GM18861 (cell line): ENCODE data around the gene WBP4.
"Not testable (repeated sequence)": the region's sequence is repeated elsewhere in the genome, so short reads cannot be mapped to it uniquely, and the experiment has no call there.

Source experiments
- ATAC-seq: cut with Tn5 transposase; IDR thresholded peaks from one replicate; pipeline ENCODE4 v1.9.1; 2021; ENCODE audit not compliant: unreplicated experiment

WBP4 gene

DNA sequence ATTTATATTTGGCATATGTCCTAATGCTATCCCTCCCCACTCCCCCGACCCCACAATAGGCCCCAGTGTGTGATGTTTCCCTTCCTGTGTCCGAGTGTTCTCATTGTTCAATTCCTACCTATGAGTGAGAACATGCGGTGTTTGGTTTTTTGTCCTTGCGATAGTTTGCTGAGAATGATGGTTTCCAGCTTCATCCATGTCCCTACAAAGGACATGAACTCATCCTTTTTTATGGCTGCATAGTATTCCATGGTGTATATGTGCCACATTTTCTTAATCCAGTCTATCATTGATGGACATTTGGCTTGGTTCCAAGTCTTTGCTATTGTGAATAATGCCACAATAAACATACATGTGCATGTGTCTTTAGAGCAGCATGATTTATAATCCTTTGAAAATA is 18.9 kb upstream of the WBP4 start:
- ATAC-seq = not testable (repeated sequence)

DNA sequence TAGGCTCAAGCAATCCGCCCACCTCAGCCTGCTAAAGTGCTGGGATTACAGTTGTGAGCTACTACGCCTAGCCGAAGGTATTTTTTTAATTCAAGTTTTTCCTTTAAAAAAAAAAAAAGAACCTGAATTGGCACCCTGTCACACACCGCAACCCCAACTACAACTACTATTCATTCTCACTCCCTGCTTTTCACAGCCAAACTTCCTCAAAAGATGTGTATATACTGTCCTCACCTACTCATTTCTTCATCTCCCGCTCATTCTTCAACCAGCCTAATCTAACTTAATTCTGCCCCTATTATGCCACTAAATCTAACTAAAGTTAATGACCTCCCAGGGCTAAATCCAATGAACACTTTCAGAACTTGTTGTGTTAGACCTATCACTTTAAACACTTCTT is 12.7 kb upstream of the WBP4 start:
- ATAC-seq = no peak

DNA sequence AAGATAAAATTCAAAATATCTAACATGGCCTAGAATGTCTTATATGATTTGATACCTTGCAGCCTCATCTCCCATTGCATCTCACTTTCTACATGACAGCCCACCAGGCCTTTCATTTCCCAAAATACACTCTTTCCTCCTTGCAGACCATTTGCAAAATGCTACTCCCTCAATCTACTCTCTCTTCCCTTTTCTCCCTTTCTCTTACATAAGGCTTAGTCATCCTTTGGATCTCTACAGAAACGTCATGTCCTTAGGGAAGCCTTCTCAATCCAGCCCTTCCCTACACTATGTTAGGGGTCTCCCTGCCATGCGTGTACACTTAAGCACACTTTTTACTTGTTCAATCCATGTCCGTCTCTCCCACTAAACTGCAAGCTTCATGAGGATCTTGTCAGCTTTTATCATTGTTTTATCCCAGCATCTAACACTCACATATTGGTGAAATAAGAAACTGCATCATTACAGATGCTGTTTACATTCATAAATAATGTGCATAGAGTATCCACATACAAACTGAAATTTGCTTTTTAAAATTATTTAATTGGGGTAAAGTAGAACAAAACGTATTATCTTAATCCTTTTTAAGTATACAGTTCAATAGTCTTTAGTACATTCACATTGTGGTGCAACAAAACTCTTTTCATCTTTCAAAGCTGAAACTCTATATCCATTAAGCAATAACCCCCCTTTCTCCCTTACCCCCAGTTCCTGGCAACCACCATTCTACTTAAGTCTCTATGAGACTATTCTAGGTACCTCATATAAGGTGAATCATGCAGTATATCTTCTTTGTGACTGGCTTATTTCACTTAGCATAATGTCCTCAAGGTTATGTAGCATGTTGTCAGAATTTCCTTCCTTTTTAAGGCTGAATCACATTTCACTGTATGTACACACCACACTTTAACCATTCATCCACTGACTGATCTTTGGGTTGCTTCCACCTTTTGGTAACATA is 11.5 kb upstream of the WBP4 start:
- ATAC-seq = no peak

DNA sequence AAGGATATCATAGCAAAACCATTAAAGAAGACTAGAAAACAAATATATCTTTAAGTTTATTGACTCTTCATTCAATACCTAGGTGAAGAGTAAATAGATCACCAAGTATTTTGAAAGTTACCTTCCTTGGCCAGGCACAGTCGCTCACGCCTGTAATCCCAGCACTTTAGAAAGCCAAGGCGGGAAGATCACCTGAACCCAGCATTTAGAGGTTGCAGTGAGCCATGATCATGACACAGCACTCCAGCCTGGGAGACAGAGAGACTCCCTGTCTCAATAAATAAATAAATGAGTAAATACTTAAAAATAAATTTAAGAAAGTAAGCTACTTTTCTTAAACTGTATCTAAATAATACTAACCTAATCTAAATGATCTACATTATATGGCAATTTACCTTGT is 8.9 kb upstream of the WBP4 start:
- ATAC-seq = no peak

DNA sequence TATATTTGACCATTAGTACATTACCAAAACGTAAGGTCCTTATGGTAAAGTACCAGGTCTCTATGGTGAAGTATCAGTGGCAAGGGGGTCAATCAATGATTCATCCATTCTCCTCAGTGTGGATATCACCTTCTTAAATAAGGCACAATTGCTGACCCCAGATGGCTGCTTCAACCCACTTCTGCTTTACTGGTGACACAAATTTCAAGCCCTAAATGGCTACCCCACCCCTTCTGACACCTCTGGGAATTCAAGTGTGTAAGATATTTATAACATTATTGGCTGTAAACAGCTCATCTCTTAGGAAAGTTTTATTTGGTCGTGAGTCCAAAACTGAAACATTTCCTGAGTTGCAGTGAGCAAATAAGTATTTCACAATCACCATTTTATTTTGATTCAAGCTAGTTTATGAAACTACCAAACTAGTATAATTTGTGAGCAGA is 7.9 kb upstream of the WBP4 start:
- ATAC-seq = peak; percentile 78

DNA sequence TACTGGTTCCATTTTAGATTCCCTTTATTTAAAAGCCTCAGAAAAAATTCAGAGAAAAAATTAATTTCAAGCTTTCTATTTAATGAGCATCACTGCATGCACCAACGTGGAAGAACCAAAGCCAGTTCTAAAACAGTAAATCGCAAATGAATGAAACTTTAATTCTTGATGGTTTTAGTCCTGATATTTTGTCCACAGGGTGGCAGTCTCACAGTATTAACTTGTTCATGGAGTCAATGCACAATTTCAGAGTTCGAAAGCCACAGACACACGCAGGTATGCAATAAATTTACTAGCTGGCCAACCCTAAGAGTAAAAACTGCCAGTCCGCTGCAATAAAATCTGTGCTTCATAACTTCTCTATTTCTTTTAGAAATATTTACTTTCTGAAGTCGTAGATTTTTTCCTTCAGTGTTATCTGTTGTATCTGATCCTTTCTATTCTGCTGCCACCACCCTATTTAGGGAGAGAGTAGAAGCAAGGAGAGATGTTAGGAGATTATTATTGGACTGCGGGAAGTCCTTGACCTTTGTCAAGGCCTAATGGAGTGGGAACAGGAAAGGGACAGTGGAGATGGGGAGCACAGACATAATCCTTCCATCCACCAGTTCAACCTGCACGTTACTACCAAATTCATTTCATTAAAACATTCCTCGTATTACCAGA is 7.0 kb upstream of the WBP4 start:
- ATAC-seq = no peak

DNA sequence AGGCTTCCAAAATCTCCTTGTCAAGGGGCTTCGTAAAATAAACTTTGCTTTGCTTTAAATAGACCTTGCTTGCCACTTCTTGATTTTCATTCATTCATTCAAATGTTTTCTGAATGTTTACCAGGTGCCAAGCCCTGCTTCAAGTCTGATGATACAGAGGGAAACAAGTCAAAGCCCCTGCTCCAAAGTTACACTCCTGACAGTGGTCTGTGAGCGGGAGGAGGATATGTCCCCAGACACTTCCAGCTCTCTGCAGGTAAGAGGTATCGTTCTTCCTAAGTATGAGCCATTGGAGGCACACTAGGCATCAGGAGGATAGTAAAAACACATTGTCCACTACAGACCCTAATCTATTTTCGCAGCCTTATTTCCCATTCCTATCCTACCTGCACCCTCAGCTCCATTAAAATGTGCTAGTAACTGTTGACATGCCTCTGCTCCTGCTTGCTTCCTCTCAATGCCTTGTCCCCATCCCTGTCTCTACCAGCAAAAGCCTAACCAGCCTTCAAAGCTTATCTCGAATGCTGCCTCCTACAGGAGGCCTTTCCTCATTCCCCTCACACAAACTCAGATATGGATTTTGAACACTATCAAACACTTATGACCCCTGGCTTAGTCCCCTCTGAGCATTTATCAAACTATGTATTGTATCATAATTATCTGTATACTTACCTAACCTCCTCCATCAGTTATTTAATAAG is 6.2 kb upstream of the WBP4 start:
- ATAC-seq = no peak

DNA sequence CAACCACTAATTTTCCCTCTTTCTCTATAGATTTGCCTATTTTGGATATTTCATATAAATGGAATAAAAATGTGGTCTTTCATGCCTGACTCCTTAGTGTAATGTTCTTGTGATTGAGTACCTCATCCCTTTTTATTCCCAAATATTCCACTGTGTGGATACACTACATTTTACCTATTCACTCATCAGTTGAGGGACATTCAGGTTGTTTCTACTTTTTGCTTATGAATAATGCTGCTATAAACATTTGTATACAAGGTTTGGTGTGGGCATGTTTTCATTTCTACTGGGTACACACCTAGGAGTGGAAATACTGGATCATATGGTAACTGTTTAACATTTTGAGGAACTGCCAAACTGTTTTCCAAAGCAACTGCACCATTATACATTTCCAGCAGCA is 5.1 kb upstream of the WBP4 start:
- no peak for ATAC-seq

DNA sequence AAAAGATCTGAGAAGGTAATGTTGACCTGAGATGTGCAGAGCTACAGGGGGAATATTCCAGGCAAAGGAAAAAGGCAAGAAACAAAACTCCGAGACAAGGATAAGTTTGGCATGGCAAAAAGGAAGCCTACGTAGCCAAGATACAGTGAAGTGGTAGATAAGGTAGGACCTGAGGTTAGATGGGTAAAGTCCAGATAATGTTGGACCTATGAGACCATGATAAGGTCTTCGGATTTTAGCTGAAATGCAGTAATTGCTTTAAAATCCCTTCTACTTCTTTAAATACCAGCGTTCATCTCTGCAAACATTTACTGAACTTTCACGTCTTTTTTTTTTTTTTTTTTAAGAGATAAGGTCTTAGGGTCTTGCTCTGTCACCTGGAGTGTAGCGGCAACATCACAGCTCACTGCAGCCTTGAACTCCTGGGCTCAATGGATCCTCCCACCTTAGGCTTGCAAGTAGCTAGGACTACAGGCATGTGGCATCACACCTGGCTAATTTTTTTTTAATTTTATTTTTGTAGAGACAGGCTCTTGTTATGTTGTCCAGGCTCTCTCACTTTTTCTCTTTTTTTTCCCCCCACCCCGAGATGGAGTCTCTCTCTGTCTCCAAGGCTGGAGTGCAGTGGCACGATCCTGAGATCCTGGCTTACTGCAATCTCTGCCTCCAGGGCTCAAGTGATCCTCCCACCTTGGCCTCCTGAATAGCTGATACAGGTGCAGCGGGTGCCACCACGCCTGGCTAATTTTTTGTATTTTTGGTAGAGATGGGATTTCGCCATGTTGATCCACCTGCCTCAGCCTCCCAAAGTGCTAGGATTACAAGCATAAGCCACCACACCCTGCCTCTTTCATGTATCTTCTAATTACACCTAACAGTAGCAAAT is 4.2 kb upstream of the WBP4 start:
- no peak for ATAC-seq

DNA sequence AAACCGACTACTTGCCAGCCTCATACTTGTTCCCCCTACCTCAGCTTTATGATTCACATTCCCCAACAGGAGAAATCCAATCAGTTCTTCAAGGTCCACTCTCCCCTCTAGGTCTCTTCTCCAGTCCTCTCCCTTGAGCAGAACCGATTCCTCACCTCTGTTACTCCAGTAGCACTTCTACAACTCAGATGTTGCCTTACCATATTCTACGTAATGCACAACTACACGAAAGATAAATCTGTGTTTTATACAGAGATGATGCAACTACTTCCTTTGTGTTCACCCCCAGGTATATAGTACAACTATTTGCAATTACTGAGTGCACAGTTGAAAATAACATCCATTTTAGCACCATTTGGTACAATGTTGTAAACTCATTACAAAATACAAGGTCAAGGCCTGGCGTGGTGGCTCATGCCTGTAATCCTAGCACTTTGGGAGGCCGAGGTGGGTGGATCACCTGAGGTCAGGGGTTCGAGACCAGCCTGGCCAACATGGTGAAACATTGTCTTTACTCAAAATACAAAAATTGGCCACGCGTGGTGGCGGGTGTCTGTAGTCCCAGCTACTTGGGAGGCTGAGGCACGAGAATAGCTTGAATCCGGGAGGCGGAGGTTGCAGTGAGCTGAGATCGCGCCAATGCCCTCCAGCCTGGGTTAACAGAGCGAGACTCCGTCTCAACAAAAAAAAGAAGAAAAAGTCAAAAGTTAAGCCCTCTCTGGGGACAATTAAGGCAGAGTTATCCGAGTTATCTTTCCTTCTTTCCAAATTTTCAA is 2.8 kb upstream of the WBP4 start:
- no peak for ATAC-seq

DNA sequence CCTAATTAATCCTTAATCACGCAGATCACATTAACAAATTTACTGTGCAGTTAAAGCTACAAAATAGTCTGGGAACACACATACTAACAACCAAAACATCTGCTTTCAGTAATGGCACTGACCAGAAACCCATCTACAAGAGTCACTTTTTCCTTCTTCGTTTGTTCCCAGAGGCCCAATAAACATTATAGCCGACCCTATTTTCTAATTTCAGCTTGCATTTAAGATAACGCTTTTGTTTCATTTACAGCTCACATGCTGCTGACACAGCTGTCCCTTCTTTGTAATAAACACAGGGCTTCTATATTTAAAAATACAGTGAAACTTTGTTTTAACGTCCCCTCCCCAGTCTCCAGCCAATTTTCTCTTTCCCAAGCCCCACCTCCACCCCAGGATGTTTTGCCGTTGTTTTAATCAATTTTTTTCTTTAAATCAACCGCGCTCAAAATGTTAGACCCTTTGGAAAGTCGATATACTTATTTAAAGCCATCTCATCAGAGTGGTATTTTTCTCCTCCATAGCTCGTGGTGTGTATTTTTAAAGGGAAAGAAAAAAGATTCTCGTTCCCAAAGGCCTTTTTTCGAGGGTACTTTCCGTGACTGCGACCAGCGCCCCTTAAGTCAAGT is 1.7 kb upstream of the WBP4 start:
- ATAC-seq = no peak

DNA sequence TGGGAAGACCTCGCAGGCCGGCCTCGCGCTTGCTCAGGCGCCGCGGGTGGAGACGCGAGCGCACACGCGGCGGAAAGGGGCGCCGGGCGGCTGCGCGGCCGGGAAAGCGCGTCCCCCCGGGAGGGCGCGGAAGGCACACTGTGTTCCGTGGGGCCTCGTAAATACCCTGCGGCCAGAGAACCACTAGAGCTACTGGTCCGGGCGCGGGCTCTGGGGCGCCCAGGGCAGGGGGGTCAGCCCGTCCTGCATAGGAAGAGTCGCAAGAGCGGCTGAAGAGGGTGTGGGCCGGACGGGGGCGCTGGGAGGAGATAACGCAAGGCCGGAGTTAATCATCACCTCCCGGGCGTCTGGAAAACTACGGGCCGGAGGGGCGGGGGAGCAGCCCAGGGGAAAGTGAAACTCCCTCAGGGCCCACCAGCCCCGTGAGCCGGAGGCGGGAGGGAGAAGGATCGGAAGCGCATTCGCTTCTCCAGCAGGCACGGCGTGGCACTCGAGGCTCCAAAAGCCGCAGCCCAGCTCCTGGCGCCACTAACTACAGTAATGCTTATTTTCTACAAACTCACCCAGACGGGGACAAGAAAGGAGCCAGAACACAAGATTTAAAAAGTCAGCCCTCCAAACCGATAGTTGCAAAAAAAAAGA is 1.1 kb upstream of the WBP4 start:
- peak; percentile 26 for ATAC-seq

DNA sequence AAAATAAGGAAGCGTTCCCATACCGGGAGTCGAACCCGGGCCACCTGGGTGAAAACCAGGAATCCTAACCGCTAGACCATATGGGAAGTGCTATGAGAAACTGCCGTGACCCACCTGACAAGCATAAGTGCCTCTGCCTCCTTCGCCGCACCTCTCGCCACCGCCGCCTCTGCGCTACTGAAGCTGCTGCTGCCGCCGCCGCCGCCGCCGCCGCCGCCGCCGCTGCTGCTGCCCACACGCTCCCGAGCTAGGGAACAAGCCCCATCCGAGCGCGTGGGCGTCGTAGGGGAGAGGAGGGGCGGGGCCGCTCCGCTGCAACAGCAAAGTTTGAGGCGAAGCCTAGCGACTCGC is 610 bp upstream of the WBP4 start:
- ATAC-seq = peak; percentile 6

DNA sequence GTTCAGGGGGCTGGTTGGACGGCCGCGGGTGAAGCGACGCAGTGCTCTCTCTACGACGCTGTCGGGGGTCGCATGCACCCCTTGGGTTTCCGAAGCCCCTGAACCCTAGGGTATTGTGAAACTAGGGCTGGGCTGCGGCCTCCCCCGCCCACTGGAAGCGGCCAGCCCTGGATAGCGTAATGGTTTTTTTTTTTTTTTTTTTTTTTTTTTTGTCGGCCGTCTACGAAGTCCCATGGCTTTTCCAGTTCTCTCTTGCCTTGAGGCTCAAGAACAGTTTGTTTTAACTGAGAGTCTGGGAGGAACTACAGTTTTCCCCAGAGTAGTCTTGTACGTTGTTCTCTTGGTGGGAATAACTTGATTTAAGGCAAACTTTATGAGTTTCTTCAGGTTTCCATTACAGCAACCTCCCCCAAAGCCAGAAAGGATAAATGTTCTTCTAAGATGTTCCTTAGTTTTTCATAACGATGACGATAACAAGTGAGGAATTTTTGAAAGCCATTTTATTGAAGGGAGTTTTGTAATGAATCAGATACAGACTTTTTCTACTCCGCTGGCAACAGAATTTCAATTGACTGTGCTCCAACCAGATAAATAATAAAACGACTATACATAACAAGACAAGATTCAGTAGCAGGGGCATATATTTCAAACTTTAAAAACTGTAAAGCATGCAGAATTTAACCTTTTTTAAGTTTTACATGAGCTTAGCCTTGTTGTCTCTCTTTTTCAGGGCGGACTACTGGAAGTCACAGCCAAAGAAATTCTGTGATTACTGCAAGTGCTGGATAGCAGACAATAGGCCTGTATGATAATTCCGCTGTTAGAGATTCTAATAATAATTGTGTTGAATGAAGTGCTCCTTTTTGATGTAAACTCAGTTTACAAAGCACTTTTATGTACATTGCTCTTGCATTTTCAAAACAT is 867 bp downstream of the WBP4 start:
- ATAC-seq = no peak

DNA sequence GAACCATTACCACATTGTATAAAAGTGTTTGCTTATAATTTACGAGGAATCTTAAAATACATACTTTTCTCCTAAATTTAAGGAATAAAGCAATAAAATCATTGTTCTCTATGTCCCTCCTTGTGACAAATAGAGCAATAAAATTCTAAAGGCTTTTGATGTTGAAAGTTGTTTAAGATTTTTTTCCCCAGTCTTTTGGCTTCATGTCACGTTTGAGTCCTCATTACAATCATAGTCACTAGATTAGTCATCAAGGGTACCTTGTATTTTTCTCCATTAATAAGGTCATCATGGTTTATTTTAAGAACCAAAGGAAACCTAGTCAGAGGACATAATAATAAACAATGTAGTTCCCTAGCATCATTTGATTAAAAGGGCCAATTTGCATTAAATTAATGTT is 3.2 kb downstream of the WBP4 start:
- no peak for ATAC-seq

DNA sequence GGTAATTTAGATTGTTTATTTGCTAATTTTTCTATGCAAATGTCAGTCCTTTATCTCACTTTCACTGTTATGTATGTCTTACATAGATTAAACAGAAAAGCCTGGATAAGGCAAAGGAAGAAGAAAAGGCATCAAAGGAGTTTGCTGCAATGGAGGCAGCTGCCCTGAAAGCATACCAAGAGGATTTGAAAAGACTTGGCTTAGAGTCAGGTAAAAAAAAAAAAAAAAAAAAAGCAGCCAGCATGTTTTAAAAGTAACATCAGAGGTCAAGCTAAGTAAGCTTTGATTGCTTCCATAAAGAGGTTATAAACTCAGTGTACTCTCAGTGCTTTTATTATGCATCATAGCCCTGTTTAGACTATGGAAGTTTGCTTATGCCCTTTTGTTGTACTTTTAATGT is 3.8 kb downstream of the WBP4 start:
- no peak for ATAC-seq

DNA sequence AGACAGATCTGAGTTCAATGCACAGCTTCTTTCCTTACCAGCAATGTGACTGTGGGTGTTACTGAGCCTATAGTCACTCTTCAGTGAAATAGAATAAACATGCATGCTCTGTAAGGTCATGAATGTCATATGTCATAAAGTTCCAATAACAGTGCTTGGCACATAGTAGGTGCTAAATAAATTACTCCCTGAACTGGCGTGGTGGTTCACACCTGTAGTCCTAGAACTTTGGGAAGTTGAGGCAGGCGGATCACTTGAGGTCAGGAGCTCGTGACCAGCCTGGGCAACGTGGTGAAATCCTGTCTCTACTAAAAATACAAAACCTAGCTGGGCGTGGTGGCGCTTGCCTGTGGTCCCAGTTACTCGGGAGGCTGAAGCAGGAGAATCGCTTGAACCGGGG is 13.2 kb downstream of the WBP4 start:
- no peak for ATAC-seq

DNA sequence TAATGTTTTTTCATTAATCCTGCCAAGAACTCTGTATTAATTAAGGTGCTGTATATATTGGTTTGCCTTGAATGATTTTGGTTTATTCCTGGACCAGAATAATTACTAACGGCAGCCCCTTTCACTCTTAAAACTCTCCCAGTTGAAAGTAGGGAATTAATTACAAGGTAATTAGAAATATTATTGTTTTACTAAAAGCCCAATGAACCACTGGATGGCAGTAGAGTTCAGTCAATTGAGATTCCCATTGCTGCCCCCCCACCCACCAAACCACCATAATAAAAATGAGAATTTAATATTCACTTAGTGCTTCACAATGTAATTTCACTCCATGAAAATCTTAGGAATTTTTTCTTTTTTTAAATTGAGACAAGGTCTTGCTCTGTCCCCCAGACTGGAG is 13.7 kb downstream of the WBP4 start:
- no peak for ATAC-seq
